Ishikawa (cell line): ENCODE measurements around the gene GPR150.

Experiments
- CEBPB ChIP-seq: IDR thresholded peaks from 2 replicates; pipeline ENCODE4 v1.6.1; 2012
- CREB1 ChIP-seq: IDR thresholded peaks from 2 replicates; pipeline ENCODE4 v1.6.1; 2012; ENCODE audit warnings: low read depth
- EGR1 ChIP-seq: IDR thresholded peaks from 2 replicates; pipeline ENCODE4 v1.6.1; 2012
- EP300 ChIP-seq: IDR thresholded peaks from 2 replicates; pipeline ENCODE4 v1.6.1; 2012; ENCODE audit warnings: borderline replicate concordance
- FOXM1 ChIP-seq: IDR thresholded peaks from 2 replicates; pipeline ENCODE4 v1.6.1; 2012; ENCODE audit warnings: low read depth, borderline replicate concordance
- NFIC ChIP-seq: IDR thresholded peaks from 2 replicates; pipeline ENCODE4 v1.6.1; 2012
- RAD21 ChIP-seq: IDR thresholded peaks from 2 replicates; pipeline ENCODE4 v1.6.1; 2012; ENCODE audit warnings: low read depth
- TAF1 ChIP-seq: IDR thresholded peaks from 2 replicates; pipeline ENCODE4 v1.6.1; 2012; ENCODE audit warnings: low read depth, mild to moderate bottlenecking
- TCF12 ChIP-seq: IDR thresholded peaks from 2 replicates; pipeline ENCODE4 v1.6.1; 2012; ENCODE audit warnings: low read depth
- TEAD4 ChIP-seq: IDR thresholded peaks from 2 replicates; pipeline ENCODE4 v1.6.1; 2012
- YY1 ChIP-seq: IDR thresholded peaks from 2 replicates; pipeline ENCODE4 v1.6.1; 2012; ENCODE audit warnings: low read depth
- ZBTB7A ChIP-seq: IDR thresholded peaks from 2 replicates; pipeline ENCODE4 v1.6.1; 2012; ENCODE audit warnings: low read depth
- TF ChIP-seq, protein P1 (sequence below): IDR thresholded peaks from 2 replicates; pipeline ENCODE4 v1.6.1; 2012
- TF ChIP-seq, protein P2 (sequence below): IDR thresholded peaks from 2 replicates; pipeline ENCODE4 v1.6.1; 2012
- TF ChIP-seq, protein P3 (sequence below): IDR thresholded peaks from 2 replicates; pipeline ENCODE4 v1.6.1; 2012; ENCODE audit warnings: low read depth, mild to moderate bottlenecking

GPR150 gene

DNA sequence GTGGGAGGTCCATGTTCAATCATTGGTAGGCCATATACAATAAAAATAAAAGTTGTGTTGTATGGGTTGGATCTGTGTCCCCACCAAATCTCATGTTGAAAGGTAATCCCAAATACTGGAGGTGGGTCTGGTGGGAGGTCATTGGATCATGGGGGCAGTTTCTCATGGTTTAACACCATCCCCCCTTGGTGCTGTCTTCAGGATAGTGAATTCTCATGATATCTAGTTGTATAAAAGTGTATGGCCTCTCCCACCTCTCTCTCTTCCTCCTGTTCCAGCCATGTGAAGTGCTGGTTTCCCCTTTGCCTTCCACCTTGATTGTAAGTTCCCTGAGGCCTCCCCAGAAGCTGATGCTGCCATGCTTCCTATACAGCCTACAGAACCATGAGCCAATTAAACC, 47.8 kb downstream of the GPR150 start:
- TF ChIP-seq NFIC (no peak), FOXM1 (no peak), ZBTB7A (no peak), CEBPB (no peak), EP300 (no peak), TAF1 (no peak), CREB1 (no peak), RAD21 (no peak), YY1 (no peak)
- TF ChIP-seq, protein P1, sequence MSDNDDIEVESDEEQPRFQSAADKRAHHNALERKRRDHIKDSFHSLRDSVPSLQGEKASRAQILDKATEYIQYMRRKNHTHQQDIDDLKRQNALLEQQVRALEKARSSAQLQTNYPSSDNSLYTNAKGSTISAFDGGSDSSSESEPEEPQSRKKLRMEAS, result no peak
- TF ChIP-seq, protein P2, sequence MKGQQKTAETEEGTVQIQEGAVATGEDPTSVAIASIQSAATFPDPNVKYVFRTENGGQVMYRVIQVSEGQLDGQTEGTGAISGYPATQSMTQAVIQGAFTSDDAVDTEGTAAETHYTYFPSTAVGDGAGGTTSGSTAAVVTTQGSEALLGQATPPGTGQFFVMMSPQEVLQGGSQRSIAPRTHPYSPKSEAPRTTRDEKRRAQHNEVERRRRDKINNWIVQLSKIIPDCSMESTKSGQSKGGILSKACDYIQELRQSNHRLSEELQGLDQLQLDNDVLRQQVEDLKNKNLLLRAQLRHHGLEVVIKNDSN, result no peak

DNA sequence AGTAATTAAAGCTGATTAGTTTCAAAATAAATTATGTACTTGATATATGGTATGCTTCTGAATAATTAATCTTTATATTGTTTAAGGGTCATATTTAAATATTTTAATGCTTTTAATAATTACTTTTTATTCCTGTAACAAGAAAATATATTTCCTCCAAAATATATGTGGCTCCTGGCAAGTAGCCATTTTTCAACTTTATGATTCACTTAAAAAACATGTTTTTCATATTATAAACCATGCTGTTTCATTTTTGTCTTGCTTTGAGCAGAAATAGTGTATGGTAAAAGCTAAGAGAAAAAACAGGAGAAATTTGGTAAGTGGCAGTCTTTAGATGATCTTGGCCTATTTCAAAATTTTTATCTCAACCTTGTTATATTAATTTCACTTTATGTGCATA, 48.3 kb downstream of the GPR150 start:
- TF ChIP-seq NFIC (no peak), TAF1 (no peak), EP300 (no peak), ZBTB7A (no peak), FOXM1 (no peak), CEBPB (no peak), TEAD4 (no peak), YY1 (no peak), EGR1 (no peak)
- TF ChIP-seq, protein P2, result no peak
- TF ChIP-seq, protein P3, sequence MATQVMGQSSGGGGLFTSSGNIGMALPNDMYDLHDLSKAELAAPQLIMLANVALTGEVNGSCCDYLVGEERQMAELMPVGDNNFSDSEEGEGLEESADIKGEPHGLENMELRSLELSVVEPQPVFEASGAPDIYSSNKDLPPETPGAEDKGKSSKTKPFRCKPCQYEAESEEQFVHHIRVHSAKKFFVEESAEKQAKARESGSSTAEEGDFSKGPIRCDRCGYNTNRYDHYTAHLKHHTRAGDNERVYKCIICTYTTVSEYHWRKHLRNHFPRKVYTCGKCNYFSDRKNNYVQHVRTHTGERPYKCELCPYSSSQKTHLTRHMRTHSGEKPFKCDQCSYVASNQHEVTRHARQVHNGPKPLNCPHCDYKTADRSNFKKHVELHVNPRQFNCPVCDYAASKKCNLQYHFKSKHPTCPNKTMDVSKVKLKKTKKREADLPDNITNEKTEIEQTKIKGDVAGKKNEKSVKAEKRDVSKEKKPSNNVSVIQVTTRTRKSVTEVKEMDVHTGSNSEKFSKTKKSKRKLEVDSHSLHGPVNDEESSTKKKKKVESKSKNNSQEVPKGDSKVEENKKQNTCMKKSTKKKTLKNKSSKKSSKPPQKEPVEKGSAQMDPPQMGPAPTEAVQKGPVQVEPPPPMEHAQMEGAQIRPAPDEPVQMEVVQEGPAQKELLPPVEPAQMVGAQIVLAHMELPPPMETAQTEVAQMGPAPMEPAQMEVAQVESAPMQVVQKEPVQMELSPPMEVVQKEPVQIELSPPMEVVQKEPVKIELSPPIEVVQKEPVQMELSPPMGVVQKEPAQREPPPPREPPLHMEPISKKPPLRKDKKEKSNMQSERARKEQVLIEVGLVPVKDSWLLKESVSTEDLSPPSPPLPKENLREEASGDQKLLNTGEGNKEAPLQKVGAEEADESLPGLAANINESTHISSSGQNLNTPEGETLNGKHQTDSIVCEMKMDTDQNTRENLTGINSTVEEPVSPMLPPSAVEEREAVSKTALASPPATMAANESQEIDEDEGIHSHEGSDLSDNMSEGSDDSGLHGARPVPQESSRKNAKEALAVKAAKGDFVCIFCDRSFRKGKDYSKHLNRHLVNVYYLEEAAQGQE, result no peak

DNA sequence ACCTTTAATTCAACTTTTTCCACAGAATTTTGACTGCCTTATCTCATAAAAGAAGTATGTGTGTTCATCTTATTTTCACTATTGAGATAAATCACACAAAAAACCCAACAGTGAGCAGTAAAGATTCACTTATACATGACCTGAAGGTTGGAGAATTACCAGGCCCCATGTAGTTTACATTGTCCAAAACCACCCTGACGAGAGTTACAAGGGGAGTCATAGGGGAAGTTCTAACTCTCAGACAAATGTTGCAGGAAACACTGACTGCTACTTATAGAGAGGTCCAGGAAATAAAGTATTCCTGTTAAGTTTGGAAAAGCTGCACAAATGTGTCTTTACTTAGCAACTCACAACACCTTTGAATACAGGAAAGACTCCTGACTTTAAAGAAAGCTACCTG, 48.8 kb downstream of the GPR150 start:
- TF ChIP-seq RAD21 (no peak), EGR1 (no peak), FOXM1 (no peak), NFIC (no peak), YY1 (no peak), CEBPB (no peak), ZBTB7A (no peak), TEAD4 (no peak), TAF1 (no peak), EP300 (no peak), CREB1 (no peak), TCF12 (no peak)
- TF ChIP-seq, protein P1, result no peak
- TF ChIP-seq, protein P2, result no peak
- TF ChIP-seq, protein P3, result no peak

DNA sequence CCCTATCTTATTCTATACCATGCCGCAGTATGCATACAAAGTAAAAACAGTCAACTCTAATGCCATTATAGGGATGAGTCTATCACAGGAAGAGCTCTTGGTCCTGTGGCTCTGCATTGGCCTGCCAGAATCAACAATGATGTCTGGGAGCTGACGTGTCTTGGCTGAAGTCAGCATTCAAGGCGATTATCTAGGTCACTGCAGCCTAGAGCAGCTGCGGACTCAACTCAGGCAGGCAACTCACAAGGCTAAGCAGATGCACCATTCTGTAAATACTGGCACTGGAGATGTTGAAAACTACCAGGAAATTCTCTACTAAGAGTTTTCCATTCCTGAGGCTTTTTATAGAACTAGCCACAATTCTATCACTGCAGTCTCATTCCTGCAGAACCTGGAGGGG, 49.7 kb downstream of the GPR150 start:
- TF ChIP-seq ZBTB7A, result no peak
- no peak for TF ChIP-seq CREB1
- no peak for TF ChIP-seq TEAD4
- TF ChIP-seq TCF12, result no peak
- TF ChIP-seq, protein P2, result no peak
- TF ChIP-seq EGR1, result no peak
- no peak for TF ChIP-seq RAD21
- no peak for TF ChIP-seq CEBPB

DNA sequence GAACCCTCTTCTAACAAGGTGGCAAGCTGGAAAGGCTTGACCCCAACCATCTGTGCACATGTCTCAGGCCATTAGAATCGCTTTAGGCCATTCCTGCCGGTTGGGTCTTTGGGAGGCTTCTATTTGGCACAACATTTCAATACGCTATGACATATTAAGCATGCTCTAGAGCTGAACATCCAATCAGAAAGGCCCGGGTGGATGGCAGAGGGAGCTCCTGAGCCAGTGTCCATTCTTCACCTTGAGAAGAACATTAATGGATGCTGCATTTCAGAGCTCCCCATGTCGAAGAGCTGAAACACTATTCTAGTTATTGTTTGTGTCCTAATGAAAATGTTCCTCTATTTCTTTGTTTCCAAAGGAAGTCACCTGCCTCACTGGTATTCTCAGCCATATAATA, 50.1 kb downstream of the GPR150 start:
- TF ChIP-seq, protein P1, result no peak
- TF ChIP-seq, protein P3, result no peak
- TF ChIP-seq, protein P2, result no peak
- TF ChIP-seq EGR1 (no peak), ZBTB7A (no peak), EP300 (no peak), TEAD4 (no peak), TAF1 (no peak)
